Neuron (in vitro differentiated cells): Measurements from ENCODE around the gene TELO2.

ENCODE experiments used
- H2AFZ ChIP-seq: one replicate; pipeline ENCODE4 v1.6.1; 2013; ENCODE audit warnings: low read depth, mild to moderate bottlenecking, inconsistent platforms, low read length, moderate library complexity
- H3K27me3 ChIP-seq: one replicate; pipeline ENCODE4 v1.6.1; 2013; ENCODE audit warnings: low read length; ENCODE audit not compliant: insufficient read depth
- H3K36me3 ChIP-seq: one replicate; pipeline ENCODE4 v1.6.1; 2013; ENCODE audit warnings: low read length; ENCODE audit not compliant: insufficient read depth
- H3K4me1 ChIP-seq: one replicate; pipeline ENCODE4 v1.6.1; 2013; ENCODE audit warnings: low read length; ENCODE audit not compliant: insufficient read depth
- H3K4me3 ChIP-seq: 2 replicates; pipeline ENCODE4 v1.5.1; 2013; ENCODE audit warnings: mild to moderate bottlenecking, low read length, moderate library complexity
- H3K9me3 ChIP-seq: one replicate; pipeline ENCODE4 v1.6.1; 2013; ENCODE audit warnings: low read length

TELO2 gene

DNA sequence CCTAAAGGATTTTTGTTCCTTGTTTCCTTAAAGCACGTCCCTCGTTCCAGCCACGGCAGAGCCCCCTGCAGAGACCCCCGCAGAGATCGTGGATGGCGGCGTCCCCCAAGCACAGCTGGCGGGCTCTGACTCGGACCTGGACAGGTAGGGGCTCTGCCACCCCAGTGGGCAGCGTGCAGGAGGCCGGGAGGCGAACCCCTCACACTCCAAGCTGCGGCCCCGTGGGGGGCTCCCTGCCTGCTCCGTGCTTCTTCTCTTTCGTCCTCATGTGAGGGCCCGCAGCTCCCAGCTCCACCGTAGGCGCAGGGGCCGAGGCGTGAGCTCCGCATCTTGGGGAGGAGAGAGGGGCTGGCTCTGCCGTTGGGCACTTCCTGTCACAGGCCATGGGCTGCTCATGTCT, 8.5 kb downstream of the TELO2 start:
- Histone ChIP-seq H3K4me1 (no peaks in the 10 kb centered on the region), H3K4me3 (no peak overlapping the region), H3K36me3 (peaks cover 69% of the 10 kb centered on the region), H3K27me3 (no peaks in the 10 kb centered on the region), H2AFZ (no peak overlapping the region), H3K9me3 (no peaks in the 10 kb centered on the region)

GRCh38 chr16:1502092-1503004, 9.2 kb downstream of the TELO2 start:
- peaks cover 68% of the 10 kb centered on the region for H3K36me3 ChIP-seq
- H3K9me3 ChIP-seq = no peaks in the 10 kb centered on the region
- H3K27me3 ChIP-seq = no peaks in the 10 kb centered on the region
- no peak overlapping the region for H3K4me3 ChIP-seq
- H3K4me1 ChIP-seq = no peaks in the 10 kb centered on the region
- H2AFZ ChIP-seq = no peak overlapping the region

DNA sequence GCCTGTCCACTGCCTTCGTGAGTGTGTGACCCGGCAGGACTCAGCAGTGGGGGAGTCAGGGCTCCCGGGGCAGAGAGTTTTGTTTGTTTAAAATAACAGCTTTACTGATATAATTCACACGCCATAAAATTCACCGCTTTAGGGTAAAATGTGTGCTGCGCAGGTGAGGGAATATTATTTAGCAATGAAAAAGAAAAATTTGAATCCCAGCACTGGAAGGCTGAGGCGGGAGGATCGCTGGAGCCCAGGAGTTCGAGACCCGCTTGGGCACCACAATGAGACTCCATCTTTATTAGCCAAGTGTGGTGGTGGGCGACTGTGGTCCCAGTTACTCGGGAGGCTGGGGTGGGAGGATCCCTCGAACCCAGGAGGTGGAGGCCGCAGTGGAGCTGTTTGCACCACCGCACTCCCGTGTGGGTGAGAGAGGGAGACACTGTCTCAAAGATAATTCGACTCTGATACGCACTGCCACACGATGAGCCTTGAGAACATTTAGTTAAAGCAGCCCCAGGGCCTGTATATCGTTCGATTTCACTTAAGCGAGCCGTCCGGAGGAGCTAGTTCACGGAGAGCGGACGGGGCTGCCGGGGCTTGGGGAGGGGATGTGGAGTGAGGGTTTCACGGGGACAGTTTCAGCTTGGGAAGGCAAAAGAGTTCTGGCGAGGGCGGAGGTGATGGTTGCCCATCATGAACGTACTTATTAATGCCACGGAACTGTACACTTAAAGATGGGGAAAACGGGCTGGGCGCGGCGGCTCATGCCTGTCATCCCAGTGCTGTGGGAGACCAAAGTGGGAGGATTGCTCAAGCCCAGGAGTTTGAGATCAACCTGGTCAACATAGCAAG, 10.2 kb downstream of the TELO2 start:
- Histone ChIP-seq H3K36me3 (peaks cover 66% of the 10 kb centered on the region), H3K27me3 (no peaks in the 10 kb centered on the region), H3K4me3 (no peak overlapping the region), H2AFZ (no peak overlapping the region), H3K4me1 (no peaks in the 10 kb centered on the region), H3K9me3 (no peaks in the 10 kb centered on the region)

DNA sequence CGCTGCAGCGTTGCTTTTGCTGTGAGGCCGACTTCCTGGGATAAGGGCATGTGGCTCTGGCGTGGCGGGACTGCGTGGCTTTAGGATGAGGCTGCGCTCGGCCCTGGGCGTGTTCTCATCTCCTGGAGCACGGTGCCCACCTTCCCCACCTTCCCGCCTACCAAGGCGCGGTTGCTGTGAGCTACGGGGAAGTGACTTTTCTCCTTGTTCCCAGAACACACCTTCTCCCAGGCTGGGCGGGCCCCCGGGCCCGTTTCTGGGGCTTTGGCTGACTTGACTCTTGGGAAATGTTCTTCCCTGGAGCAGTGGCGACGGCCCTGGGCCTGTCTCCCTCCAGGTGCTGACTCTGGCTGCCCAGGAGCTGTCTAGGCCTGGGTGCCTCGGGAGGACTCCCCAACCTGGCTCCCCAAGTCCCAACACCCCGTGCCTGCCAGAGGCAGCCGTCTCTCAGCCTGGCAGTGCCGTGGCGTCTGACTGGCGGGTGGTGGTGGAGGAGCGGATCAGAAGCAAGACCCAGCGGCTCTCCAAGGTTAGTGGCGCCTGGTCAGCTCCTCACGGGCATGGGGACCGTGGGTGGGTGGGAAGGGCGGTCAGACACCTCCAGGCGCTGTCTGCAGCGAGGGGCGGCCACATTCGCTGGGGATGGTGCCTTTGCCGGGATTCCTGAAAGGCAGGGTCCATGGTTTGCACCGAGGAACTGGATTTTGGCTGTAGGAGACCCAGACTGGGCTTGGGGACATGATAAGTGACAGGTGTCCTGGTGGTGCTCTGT, 12.1 kb downstream of the TELO2 start:
- Histone ChIP-seq H3K27me3 (no peaks in the 10 kb centered on the region), H3K36me3 (peaks cover 68% of the 10 kb centered on the region)

GRCh38 chr16:1505912-1506311, 12.8 kb downstream of the TELO2 start:
- H3K4me1 ChIP-seq = no peaks in the 10 kb centered on the region
- no peaks in the 10 kb centered on the region for H3K9me3 ChIP-seq
- no peak overlapping the region for H2AFZ ChIP-seq
- H3K27me3 ChIP-seq = no peaks in the 10 kb centered on the region
- H3K36me3 ChIP-seq = peaks cover 68% of the 10 kb centered on the region
- no peak overlapping the region for H3K4me3 ChIP-seq

More for the DNA sequence above, 12.1 kb downstream of the TELO2 start:
- Histone ChIP-seq H3K4me3 (no peak overlapping the region), H3K9me3 (no peaks in the 10 kb centered on the region), H3K4me1 (no peaks in the 10 kb centered on the region), H2AFZ (no peak overlapping the region)

GRCh38 chr16:1506494-1507213, 13.5 kb downstream of the TELO2 start:
- Histone ChIP-seq H3K4me3 (no peak overlapping the region), H3K4me1 (no peaks in the 10 kb centered on the region), H3K36me3 (peaks cover 66% of the 10 kb centered on the region), H3K9me3 (no peaks in the 10 kb centered on the region), H2AFZ (no peak overlapping the region), H3K27me3 (no peaks in the 10 kb centered on the region)

DNA sequence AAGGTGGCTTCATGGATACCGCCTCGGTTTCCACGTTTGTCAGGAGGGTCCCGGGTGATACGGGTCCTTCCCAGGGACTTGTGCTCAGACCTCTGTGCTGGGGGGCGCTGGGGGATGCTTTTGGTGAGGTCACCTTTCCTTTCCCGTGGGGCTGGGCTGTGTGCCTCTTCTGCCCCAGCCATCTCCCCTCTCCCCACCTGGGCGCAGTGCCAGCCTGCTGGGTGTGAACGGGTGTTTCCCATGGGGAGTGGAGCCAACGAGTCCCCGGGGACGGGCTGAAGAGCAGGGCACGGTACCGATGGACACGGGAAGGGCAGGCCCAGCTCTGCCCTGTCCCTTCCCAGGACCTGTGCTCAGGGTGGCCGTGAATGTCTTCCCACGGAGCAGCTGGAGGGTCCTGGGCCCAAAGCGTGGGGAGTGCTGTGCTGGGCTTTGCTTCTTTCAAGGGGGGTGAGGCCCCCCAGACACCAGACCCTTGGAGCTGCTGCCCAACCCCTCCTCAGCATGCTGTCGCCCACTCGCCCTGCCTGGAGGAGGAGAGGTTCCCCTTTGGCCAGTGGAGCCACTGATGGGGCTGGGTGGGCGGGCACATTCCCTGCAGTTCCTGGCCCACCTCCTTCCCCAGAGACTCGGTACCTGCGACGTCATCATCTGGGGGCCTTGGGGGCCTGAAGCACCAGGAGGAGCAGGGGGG, 15.5 kb downstream of the TELO2 start:
- H3K4me1 ChIP-seq = no peaks in the 10 kb centered on the region
- H2AFZ ChIP-seq = no peak overlapping the region
- no peak overlapping the region for H3K4me3 ChIP-seq
- peaks cover 2% of the 10 kb centered on the region for H3K9me3 ChIP-seq
- no peaks in the 10 kb centered on the region for H3K27me3 ChIP-seq
- H3K36me3 ChIP-seq = peaks cover 51% of the 10 kb centered on the region

- peaks cover 2% of the 10 kb centered on the region for H3K9me3 ChIP-seq
- H3K27me3 ChIP-seq = no peaks in the 10 kb centered on the region
- no peak overlapping the region for H3K4me3 ChIP-seq
- no peak overlapping the region for H2AFZ ChIP-seq
- H3K4me1 ChIP-seq = no peaks in the 10 kb centered on the region
- H3K36me3 ChIP-seq = peaks cover 49% of the 10 kb centered on the region
Observed at GRCh38 chr16:1509307-1510221, 16.4 kb downstream of the TELO2 start.

GRCh38 chr16:1510272-1510671, 17.1 kb downstream of the TELO2 start:
- Histone ChIP-seq H3K36me3 (peaks cover 49% of the 10 kb centered on the region), H2AFZ (no peak overlapping the region), H3K27me3 (no peaks in the 10 kb centered on the region), H3K4me3 (no peak overlapping the region), H3K4me1 (no peaks in the 10 kb centered on the region), H3K9me3 (peaks cover 2% of the 10 kb centered on the region)

GRCh38 chr16:1510941-1511351, 17.8 kb downstream of the TELO2 start:
- Histone ChIP-seq H3K4me1 (no peaks in the 10 kb centered on the region), H3K27me3 (no peaks in the 10 kb centered on the region), H2AFZ (no peak overlapping the region), H3K9me3 (peaks cover 3% of the 10 kb centered on the region), H3K36me3 (peaks cover 46% of the 10 kb centered on the region), H3K4me3 (no peak overlapping the region)
